ENCODE results near the gene GPHN.
"Not testable (repeated sequence)": the region's sequence is repeated elsewhere in the genome, so short reads cannot be mapped to it uniquely, and the experiment has no call there.

Gene GPHN

GRCh38 chr14:66815687-66816086 lies 307.7 kb downstream of the GPHN start:
- Histone ChIP-seq H3K4me1 (ENCODE audit: insufficient read depth, low read length) (no peaks in the 10 kb centered on the region), H3K4me3 (ENCODE audit: low read length) (no peak overlapping the region), H3K36me3 (ENCODE audit: insufficient read depth, low read length) (peaks cover 18% of the 10 kb centered on the region), H3K9me3 (ENCODE audit: low read length) (peaks cover 21% of the 10 kb centered on the region), H3K27me3 (ENCODE audit: insufficient read depth, low read length) (no peaks in the 10 kb centered on the region), H2AFZ (ENCODE audit: low read depth, low read length) (no peak overlapping the region)

- no peak overlapping the region for H3K4me3 ChIP-seq (ENCODE audit: low read length)
- H3K27me3 ChIP-seq (ENCODE audit: insufficient read depth, low read length): no peaks in the 10 kb centered on the region
- H3K36me3 ChIP-seq (ENCODE audit: insufficient read depth, low read length): no peaks in the 10 kb centered on the region
- H3K4me1 ChIP-seq (ENCODE audit: insufficient read depth, low read length): no peaks in the 10 kb centered on the region
- H3K9me3 ChIP-seq (ENCODE audit: low read length): no peaks in the 10 kb centered on the region
- H2AFZ ChIP-seq (ENCODE audit: low read depth, low read length): no peak overlapping the region
Measured at GRCh38 chr14:66824251-66824650, 316.3 kb downstream of the GPHN start.

- no peaks in the 10 kb centered on the region for H3K4me1 ChIP-seq (ENCODE audit: insufficient read depth, low read length)
- H3K36me3 ChIP-seq (ENCODE audit: insufficient read depth, low read length): no peaks in the 10 kb centered on the region
- no peak overlapping the region for H2AFZ ChIP-seq (ENCODE audit: low read depth, low read length)
- H3K9me3 ChIP-seq (ENCODE audit: low read length): no peaks in the 10 kb centered on the region
- H3K27me3 ChIP-seq (ENCODE audit: insufficient read depth, low read length): no peaks in the 10 kb centered on the region
- H3K4me3 ChIP-seq (ENCODE audit: low read length): no peak overlapping the region
Measured at GRCh38 chr14:66827182-66827581, 319.2 kb downstream of the GPHN start.

- Histone ChIP-seq H3K4me3 (ENCODE audit: low read length) (no peak overlapping the region), H3K4me1 (ENCODE audit: insufficient read depth, low read length) (no peaks in the 10 kb centered on the region), H3K36me3 (ENCODE audit: insufficient read depth, low read length) (no peaks in the 10 kb centered on the region), H3K27me3 (ENCODE audit: insufficient read depth, low read length) (no peaks in the 10 kb centered on the region), H2AFZ (ENCODE audit: low read depth, low read length) (no peak overlapping the region), H3K9me3 (ENCODE audit: low read length) (no peaks in the 10 kb centered on the region)
Measured at GRCh38 chr14:66831173-66831572, 323.2 kb downstream of the GPHN start.

- H3K9me3 ChIP-seq (ENCODE audit: low read length): no peaks in the 10 kb centered on the region
- H3K27me3 ChIP-seq (ENCODE audit: insufficient read depth, low read length): no peaks in the 10 kb centered on the region
- no peaks in the 10 kb centered on the region for H3K36me3 ChIP-seq (ENCODE audit: insufficient read depth, low read length)
- H2AFZ ChIP-seq (ENCODE audit: low read depth, low read length): no peak overlapping the region
- H3K4me3 ChIP-seq (ENCODE audit: low read length): no peak overlapping the region
- no peaks in the 10 kb centered on the region for H3K4me1 ChIP-seq (ENCODE audit: insufficient read depth, low read length)
Measured at GRCh38 chr14:66833816-66834215, 325.9 kb downstream of the GPHN start.

GRCh38 chr14:66837436-66837835 lies 329.5 kb downstream of the GPHN start:
- H3K36me3 ChIP-seq (ENCODE audit: insufficient read depth, low read length); H2AFZ ChIP-seq (ENCODE audit: low read depth, low read length); H3K9me3 ChIP-seq (ENCODE audit: low read length); H3K4me1 ChIP-seq (ENCODE audit: insufficient read depth, low read length); H3K27me3 ChIP-seq (ENCODE audit: insufficient read depth, low read length); H3K4me3 ChIP-seq (ENCODE audit: low read length): not testable (repeated sequence)

- Histone ChIP-seq H3K4me3 (ENCODE audit: low read length) (no peak overlapping the region), H3K9me3 (ENCODE audit: low read length) (no peaks in the 10 kb centered on the region), H3K36me3 (ENCODE audit: insufficient read depth, low read length) (no peaks in the 10 kb centered on the region), H3K4me1 (ENCODE audit: insufficient read depth, low read length) (peaks cover 8% of the 10 kb centered on the region), H2AFZ (ENCODE audit: low read depth, low read length) (no peak overlapping the region), H3K27me3 (ENCODE audit: insufficient read depth, low read length) (no peaks in the 10 kb centered on the region)
Measured at GRCh38 chr14:66842911-66843512, 335.1 kb downstream of the GPHN start.

- Histone ChIP-seq H3K27me3 (ENCODE audit: insufficient read depth, low read length) (no peaks in the 10 kb centered on the region), H3K4me1 (ENCODE audit: insufficient read depth, low read length) (no peaks in the 10 kb centered on the region), H2AFZ (ENCODE audit: low read depth, low read length) (no peak overlapping the region), H3K4me3 (ENCODE audit: low read length) (no peak overlapping the region), H3K9me3 (ENCODE audit: low read length) (peaks cover 2% of the 10 kb centered on the region), H3K36me3 (ENCODE audit: insufficient read depth, low read length) (no peaks in the 10 kb centered on the region)
Measured at GRCh38 chr14:66850258-66850888, 342.4 kb downstream of the GPHN start.

GRCh38 chr14:66853311-66853710 lies 345.4 kb downstream of the GPHN start:
- H3K27me3 ChIP-seq (ENCODE audit: insufficient read depth, low read length): no peaks in the 10 kb centered on the region
- H3K4me3 ChIP-seq (ENCODE audit: low read length): no peak overlapping the region
- H3K9me3 ChIP-seq (ENCODE audit: low read length): peaks cover 2% of the 10 kb centered on the region
- no peaks in the 10 kb centered on the region for H3K36me3 ChIP-seq (ENCODE audit: insufficient read depth, low read length)
- no peaks in the 10 kb centered on the region for H3K4me1 ChIP-seq (ENCODE audit: insufficient read depth, low read length)
- no peak overlapping the region for H2AFZ ChIP-seq (ENCODE audit: low read depth, low read length)

- Histone ChIP-seq H2AFZ (ENCODE audit: low read depth, low read length) (no peak overlapping the region), H3K36me3 (ENCODE audit: insufficient read depth, low read length) (no peaks in the 10 kb centered on the region), H3K27me3 (ENCODE audit: insufficient read depth, low read length) (no peaks in the 10 kb centered on the region), H3K4me1 (ENCODE audit: insufficient read depth, low read length) (no peaks in the 10 kb centered on the region), H3K9me3 (ENCODE audit: low read length) (peaks cover 2% of the 10 kb centered on the region), H3K4me3 (ENCODE audit: low read length) (no peak overlapping the region)
Measured at GRCh38 chr14:66857867-66858266, 349.9 kb downstream of the GPHN start.

- H3K4me1 ChIP-seq (ENCODE audit: insufficient read depth, low read length): no peaks in the 10 kb centered on the region
- peaks cover 2% of the 10 kb centered on the region for H3K9me3 ChIP-seq (ENCODE audit: low read length)
- H3K27me3 ChIP-seq (ENCODE audit: insufficient read depth, low read length): no peaks in the 10 kb centered on the region
- no peak overlapping the region for H3K4me3 ChIP-seq (ENCODE audit: low read length)
- H2AFZ ChIP-seq (ENCODE audit: low read depth, low read length): no peak overlapping the region
- H3K36me3 ChIP-seq (ENCODE audit: insufficient read depth, low read length): no peaks in the 10 kb centered on the region
Measured at GRCh38 chr14:66859063-66859671, 351.2 kb downstream of the GPHN start.

GRCh38 chr14:66881596-66881995 lies 373.6 kb downstream of the GPHN start:
- H2AFZ ChIP-seq (ENCODE audit: low read depth, low read length): no peak overlapping the region
- no peaks in the 10 kb centered on the region for H3K27me3 ChIP-seq (ENCODE audit: insufficient read depth, low read length)
- H3K36me3 ChIP-seq (ENCODE audit: insufficient read depth, low read length): peaks cover under 1% of the 10 kb centered on the region
- peaks cover 1% of the 10 kb centered on the region for H3K9me3 ChIP-seq (ENCODE audit: low read length)
- no peaks in the 10 kb centered on the region for H3K4me1 ChIP-seq (ENCODE audit: insufficient read depth, low read length)
- no peak overlapping the region for H3K4me3 ChIP-seq (ENCODE audit: low read length)

GRCh38 chr14:66884149-66884548 lies 376.2 kb downstream of the GPHN start:
- Histone ChIP-seq H3K9me3 (ENCODE audit: low read length) (peaks cover 10% of the 10 kb centered on the region), H3K4me1 (ENCODE audit: insufficient read depth, low read length) (no peaks in the 10 kb centered on the region), H3K27me3 (ENCODE audit: insufficient read depth, low read length) (no peaks in the 10 kb centered on the region), H3K4me3 (ENCODE audit: low read length) (no peak overlapping the region), H2AFZ (ENCODE audit: low read depth, low read length) (no peak overlapping the region), H3K36me3 (ENCODE audit: insufficient read depth, low read length) (peaks cover 3% of the 10 kb centered on the region)

Measured in neuron (in vitro differentiated cells).